ENCODE measurements around the gene PC. TPM values are rescaled to one million over a fixed set of nuclear protein-coding genes. Genes with fewer than 3 reads are reported as not detected.

Gene PC
- total RNA-seq, 1 donor from 2014 or later: 5.0 TPM

GRCh38 chr11:66861774-66862558 lies 96.2 kb downstream of the PC start:
- Mint-ChIP-seq H3K27me3 (no peaks in the 10 kb centered on the region), H3K4me1 (peaks cover 4% of the 10 kb centered on the region), H3K9me3 (no peaks in the 10 kb centered on the region), H3K4me3 (no peak overlapping the region), H3K27ac (no peak overlapping the region), H3K36me3 (ENCODE audit: low read depth) (no peaks in the 10 kb centered on the region)
- ATAC-seq (ENCODE audit: low read depth) (no peak), DNase-seq (no peak)
- POLR2A ChIA-PET: no interaction called here
- TF ChIP-seq, protein P1, sequence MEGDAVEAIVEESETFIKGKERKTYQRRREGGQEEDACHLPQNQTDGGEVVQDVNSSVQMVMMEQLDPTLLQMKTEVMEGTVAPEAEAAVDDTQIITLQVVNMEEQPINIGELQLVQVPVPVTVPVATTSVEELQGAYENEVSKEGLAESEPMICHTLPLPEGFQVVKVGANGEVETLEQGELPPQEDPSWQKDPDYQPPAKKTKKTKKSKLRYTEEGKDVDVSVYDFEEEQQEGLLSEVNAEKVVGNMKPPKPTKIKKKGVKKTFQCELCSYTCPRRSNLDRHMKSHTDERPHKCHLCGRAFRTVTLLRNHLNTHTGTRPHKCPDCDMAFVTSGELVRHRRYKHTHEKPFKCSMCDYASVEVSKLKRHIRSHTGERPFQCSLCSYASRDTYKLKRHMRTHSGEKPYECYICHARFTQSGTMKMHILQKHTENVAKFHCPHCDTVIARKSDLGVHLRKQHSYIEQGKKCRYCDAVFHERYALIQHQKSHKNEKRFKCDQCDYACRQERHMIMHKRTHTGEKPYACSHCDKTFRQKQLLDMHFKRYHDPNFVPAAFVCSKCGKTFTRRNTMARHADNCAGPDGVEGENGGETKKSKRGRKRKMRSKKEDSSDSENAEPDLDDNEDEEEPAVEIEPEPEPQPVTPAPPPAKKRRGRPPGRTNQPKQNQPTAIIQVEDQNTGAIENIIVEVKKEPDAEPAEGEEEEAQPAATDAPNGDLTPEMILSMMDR (IDR thresholded peaks at IDR 0.05): no peak
- intact Hi-C loops (cut with micrococcal nuclease): no loop called here
- CTCF ChIA-PET: no interaction called here

- no peaks in the 10 kb centered on the region for H3K27me3 Mint-ChIP-seq
- DNase-seq (no peak), ATAC-seq (ENCODE audit: low read depth) (no peak)
- ChIA-PET POLR2A (no interaction called here), CTCF (no interaction called here)
- H3K4me3 Mint-ChIP-seq: no peak overlapping the region
- no peaks in the 10 kb centered on the region for H3K9me3 Mint-ChIP-seq
- intact Hi-C loops (cut with micrococcal nuclease): no loop called here
- peaks cover 4% of the 10 kb centered on the region for H3K4me1 Mint-ChIP-seq
- TF ChIP-seq, protein P1 (IDR thresholded peaks at IDR 0.05): no peak
- H3K27ac Mint-ChIP-seq: no peak overlapping the region
- H3K36me3 Mint-ChIP-seq (ENCODE audit: low read depth): no peaks in the 10 kb centered on the region
Measured at GRCh38 chr11:66861038-66861773, 97.0 kb downstream of the PC start.

- ChIA-PET POLR2A (no interaction called here), CTCF (no interaction called here)
- DNase-seq: no peak
- no peaks in the 10 kb centered on the region for H3K36me3 Mint-ChIP-seq (ENCODE audit: low read depth)
- H3K27me3 Mint-ChIP-seq: no peaks in the 10 kb centered on the region
- peaks cover 8% of the 10 kb centered on the region for H3K4me1 Mint-ChIP-seq
- TF ChIP-seq, protein P1 (IDR thresholded peaks at IDR 0.05): no peak
- intact Hi-C loops (cut with micrococcal nuclease): no loop called here
- no peak overlapping the region for H3K27ac Mint-ChIP-seq
- ATAC-seq (ENCODE audit: low read depth): no peak
- no peak overlapping the region for H3K4me3 Mint-ChIP-seq
- H3K9me3 Mint-ChIP-seq: no peaks in the 10 kb centered on the region
Measured at GRCh38 chr11:66860449-66860831, 97.7 kb downstream of the PC start.

DNA sequence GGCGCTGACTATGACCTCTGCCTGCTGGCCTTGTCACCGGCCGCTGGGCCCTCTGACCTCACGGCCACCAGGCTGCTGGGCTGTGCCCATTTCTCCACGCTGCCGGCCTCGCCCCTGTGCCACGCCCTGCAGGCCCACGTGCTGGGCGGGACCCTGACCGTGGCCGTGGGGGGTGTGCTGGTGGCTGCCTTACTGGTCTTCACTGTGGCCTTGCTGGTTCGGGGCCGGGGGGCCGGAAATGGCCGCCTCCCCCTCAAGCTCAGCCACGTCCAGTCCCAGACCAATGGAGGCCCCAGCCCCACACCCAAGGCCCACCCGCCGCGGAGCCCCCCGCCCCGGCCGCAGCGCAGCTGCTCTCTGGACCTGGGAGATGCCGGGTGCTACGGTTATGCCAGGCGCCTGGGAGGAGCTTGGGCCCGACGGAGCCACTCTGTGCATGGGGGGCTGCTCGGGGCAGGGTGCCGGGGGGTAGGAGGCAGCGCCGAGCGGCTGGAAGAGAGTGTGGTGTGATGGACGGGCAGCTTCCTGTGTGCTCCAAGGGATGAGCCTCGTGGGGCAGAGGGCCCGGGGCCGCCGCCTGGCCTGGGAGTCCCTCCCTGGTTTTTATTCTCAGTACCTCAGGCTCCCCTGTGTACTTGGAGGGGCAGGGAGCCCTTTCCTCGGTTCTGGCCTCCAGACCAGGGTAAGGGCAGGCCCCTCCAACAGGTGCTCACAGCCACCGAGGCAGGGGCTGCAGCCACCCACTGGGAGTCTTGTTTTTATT lies 98.3 kb downstream of the PC start:
- Mint-ChIP-seq H3K36me3 (ENCODE audit: low read depth) (no peaks in the 10 kb centered on the region), H3K27ac (no peak overlapping the region), H3K9me3 (no peaks in the 10 kb centered on the region), H3K4me1 (peaks cover 11% of the 10 kb centered on the region), H3K27me3 (no peaks in the 10 kb centered on the region), H3K4me3 (no peak overlapping the region)
- ChIA-PET CTCF (no interaction called here), POLR2A (no interaction called here)
- DNase-seq (no peak), ATAC-seq (ENCODE audit: low read depth) (no peak)
- intact Hi-C loops (cut with micrococcal nuclease): no loop called here
- TF ChIP-seq, protein P1 (IDR thresholded peaks at IDR 0.05): no peak

Measured in activated B cell treated with CpG ODN at 0.5 μM for 24 hours (primary cell).